Choroid plexus epithelial cell (primary cell): ENCODE results near the gene NELFB.

Experiments
- DNase-seq: peaks from one replicate; pipeline ENCODE4 v3.0.0-alpha.2; 2010; ENCODE audit warnings: low read depth
- H3K4me3 ChIP-seq: 2 replicates; pipeline ENCODE4 v1.5.1; 2011; ENCODE audit warnings: low read depth, mild to moderate bottlenecking, control low read depth, low read length, moderate library complexity
- CTCF ChIP-seq: conservative IDR thresholded peaks from 2 replicates; pipeline ENCODE4 v1.5.1; 2011; ENCODE audit warnings: low read depth, mild to moderate bottlenecking, control low read depth, inconsistent platforms, low read length, moderate library complexity

The NELFB gene

GRCh38 chr9:137305798-137306065 lies 50.6 kb downstream of the NELFB start:
- no peak for TF ChIP-seq CTCF
- H3K4me3 ChIP-seq: no peak overlapping the region
- DNase-seq: no peak

- DNase-seq: no peak
- no peak for TF ChIP-seq CTCF
- no peak overlapping the region for H3K4me3 ChIP-seq
These were observed 51.1 kb downstream of the NELFB start for GRCh38 chr9:137306066-137306849.

GRCh38 chr9:137306850-137307254 lies 51.7 kb downstream of the NELFB start:
- no peak for DNase-seq
- H3K4me3 ChIP-seq: no peak overlapping the region
- TF ChIP-seq CTCF: no peak

- DNase-seq: no peak
- TF ChIP-seq CTCF: no peak
These were observed 52.3 kb downstream of the NELFB start for GRCh38 chr9:137307255-137308056.

GRCh38 chr9:137308057-137308619 lies 53.0 kb downstream of the NELFB start:
- TF ChIP-seq CTCF: no peak
- DNase-seq: no peak
- no peak overlapping the region for H3K4me3 ChIP-seq

More at GRCh38 chr9:137307255-137308056, 52.3 kb downstream of the NELFB start:
- H3K4me3 ChIP-seq: no peak overlapping the region

GRCh38 chr9:137309368-137310188 lies 54.5 kb downstream of the NELFB start:
- no peak for TF ChIP-seq CTCF
- no peak overlapping the region for H3K4me3 ChIP-seq
- DNase-seq: no peak
